CD1c-positive myeloid dendritic cell (primary cell): Measurements from ENCODE around the gene HSPB6.
A peak's percentile ranks its signal among the peaks of the same experiment; 100 is the strongest.
"Not testable (repeated sequence)": the region's sequence is repeated elsewhere in the genome, so short reads cannot be mapped to it uniquely, and the experiment has no call there.

ENCODE experiments used
- DNase-seq: peaks from one replicate; pipeline ENCODE4 v3.0.0-alpha.2; 2016; ENCODE audit errors: extremely low spot score

Gene HSPB6

DNA sequence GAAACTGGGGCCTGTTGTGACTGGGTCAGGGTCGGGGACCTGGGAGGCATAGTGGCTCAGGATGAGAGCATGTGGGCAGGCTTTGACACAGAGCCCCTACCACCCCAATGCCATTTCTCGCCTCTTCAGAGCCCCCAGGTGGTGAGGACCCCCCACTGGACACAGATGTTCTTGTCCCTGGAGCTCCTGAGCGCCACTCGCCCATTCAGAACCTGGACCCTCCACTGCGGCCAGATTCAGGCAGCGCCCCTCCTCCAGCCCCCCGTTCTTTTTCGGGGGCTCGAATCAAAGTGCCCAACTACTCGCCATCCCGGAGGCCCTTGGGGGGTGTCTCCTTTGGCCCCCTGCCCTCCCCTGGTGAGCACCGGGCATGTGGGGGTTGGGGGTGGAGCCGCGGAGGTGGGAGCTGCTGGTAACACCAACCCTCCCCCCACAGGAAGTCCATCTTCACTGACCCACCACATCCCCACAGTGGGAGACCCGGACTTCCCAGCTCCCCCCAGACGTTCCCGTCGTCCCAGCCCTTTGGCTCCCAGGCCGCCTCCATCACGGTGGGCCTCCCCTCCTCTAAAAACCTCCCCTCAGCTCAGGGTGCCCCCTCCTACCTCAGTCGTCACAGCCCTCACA lies 24.9 kb downstream of the HSPB6 start:
- no peak for DNase-seq

DNA sequence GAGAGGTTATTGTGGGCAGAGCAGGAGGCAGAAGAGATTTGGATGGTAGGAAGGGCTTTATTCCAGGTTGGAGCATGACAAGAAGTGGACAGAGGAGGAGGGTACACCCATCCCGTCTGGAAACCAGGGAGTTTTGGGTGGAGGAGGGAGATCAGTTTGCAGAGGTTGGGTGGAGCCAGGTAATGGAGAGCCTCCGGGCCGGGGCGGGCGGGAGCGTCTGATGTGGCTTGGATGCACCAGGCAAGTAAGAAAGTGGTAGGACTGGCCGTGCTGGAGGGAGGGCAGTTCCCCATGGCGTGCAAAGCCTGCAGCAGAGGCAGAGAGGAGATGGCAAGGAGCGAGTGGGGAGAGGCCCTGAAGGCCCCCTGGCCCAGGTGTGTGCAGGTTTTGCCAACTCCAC lies 25.5 kb downstream of the HSPB6 start:
- DNase-seq, result no peak

DNA sequence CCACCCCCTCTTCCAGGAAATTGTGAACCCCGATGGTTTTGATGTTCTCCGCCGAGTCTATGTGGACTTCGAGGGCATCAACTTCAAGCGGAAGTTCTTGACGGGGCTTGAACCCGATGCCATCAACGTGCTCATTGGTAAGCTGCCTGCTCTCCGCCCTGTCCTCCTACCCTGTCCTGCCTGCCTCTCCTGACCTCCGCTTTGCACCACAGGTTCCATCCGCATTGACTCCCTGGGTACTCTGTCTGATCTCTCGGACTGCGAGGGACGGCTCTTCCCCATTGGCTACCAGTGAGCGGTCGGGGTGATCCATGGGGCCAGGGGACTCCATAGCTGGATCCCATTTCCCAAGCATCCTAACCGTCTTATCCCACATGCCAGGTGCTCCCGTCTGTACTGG lies 26.5 kb downstream of the HSPB6 start:
- DNase-seq, result no peak

DNA sequence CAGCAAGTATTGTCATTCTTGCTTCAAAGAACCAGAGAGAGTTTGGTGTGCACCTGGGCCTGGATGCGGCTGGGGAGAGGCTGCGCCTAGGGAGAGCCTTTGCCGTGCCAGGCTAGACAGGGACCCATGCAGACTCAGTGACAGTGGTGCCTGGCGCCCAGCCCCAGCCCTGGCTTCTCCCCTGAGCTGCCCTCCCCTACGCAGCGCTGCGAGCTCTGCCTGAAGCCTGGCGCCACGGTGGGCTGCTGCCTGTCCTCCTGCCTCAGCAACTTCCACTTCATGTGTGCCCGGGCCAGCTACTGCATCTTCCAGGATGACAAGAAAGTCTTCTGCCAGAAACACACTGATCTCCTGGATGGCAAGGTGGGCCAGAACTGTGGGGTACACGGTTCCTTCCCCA lies 27.1 kb downstream of the HSPB6 start:
- DNase-seq, result no peak

DNA sequence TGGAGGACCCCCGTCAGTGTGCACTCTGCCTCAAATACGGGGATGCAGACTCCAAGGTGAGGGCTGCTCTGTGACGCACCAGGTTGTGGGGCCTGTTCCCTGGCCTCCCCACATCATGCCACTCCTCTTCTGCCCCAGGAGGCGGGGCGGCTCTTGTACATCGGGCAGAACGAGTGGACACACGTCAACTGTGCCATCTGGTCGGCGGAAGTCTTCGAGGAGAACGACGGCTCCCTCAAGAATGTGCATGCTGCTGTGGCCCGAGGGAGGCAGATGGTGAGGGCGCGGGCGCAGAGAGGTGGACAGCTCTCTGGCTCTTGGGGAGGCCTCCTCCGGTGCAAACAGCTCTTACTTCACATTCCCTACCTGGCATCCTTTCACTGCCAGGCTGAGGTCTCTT lies 27.8 kb downstream of the HSPB6 start:
- no peak for DNase-seq

DNA sequence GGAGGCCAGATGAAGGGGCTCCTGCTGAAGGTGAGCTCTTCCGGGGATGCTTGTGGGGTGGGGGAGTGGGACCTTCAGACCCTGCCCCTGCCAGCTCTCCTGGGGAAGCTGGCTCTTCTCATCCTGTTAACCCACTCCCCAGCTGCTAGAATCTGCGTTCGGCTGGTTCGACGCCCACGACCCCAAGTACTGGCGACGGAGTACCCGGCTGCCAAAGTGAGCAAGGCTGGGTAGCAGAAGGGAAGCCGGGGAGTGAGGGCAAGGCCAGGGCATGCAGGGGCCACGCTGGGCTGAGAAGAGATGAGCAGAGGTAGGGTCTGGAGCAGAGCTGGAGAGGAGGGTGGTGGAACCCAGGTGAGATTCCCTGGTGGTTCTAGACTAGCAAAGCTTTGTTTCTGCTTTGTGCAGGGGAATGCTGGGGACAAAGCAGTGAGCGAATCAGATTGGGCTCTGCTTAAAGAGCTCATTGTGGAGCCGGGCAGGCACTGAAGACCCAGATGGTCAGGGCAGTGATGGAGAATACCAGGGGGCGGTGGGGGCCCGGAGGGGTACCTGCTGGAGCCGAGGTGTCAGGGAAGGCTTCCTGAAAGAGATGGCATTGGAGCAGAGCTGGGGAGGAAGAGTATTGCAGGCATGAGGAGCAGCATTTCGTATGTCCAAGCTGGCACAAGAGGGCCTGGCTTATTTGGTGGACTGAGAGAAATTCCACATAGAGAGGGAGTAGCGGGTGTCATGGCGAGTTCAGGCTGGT lies 28.7 kb downstream of the HSPB6 start:
- no peak for DNase-seq

DNA sequence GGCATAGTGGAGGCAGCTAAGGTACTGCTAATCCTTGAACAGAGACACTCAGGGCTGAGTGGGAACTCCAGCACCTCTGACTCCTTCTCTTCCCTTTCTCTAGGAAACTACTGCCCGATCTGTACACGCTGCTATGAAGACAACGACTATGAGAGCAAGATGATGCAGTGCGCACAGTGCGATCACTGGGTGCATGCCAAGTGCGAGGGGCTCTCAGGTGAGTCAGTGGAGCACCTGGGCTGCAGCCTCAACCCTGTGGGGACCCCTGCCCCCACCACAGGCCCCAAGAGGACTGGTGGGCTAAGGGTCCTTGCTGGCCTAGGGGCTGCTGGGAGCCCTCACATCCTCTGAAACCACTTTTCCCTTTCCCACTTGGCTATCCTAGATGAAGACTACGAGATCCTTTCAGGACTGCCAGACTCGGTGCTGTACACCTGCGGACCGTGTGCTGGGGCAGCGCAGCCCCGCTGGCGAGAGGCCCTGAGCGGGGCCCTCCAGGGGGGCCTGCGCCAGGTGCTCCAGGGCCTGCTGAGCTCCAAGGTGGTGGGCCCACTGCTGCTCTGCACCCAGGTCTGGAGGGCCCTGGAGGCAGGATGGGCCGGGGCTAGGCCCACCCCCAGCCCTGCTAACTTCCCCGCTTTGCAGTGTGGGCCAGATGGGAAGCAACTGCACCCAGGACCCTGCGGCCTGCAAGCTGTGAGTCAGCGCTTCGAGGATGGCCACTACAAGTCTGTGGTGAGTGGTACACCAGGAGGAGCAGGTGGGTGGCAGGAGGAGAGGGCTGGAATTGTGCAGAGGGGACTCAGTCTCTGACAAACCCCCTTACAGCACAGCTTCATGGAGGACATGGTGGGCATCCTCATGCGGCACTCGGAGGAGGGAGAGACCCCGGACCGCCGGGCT lies 29.5 kb downstream of the HSPB6 start:
- no peak for DNase-seq

DNA sequence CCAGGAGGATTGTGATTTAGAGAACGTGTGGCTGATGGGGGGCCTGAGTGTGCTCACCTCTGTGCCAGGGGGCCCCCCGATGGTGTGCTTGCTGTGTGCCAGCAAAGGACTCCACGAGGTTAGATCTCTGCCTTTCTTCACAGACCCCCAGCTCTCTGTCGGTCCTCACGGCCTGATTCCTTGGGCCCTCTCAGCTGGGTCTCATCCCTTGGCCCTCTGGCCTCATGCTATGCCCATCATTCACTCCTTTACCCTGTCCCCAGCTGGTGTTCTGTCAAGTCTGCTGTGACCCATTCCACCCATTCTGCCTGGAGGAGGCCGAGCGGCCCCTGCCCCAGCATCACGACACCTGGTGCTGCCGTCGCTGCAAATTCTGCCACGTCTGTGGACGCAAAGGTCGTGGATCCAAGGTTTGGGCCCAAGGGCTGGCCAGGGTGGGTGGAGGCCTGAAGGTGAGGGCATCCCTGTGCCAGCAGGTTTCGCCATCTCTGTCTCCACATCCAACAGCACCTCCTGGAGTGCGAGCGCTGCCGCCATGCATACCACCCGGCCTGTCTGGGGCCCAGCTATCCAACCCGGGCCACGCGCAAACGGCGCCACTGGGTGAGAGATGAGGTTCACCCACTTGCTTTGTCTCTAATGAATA lies 31.5 kb downstream of the HSPB6 start:
- DNase-seq, result no peak

DNA sequence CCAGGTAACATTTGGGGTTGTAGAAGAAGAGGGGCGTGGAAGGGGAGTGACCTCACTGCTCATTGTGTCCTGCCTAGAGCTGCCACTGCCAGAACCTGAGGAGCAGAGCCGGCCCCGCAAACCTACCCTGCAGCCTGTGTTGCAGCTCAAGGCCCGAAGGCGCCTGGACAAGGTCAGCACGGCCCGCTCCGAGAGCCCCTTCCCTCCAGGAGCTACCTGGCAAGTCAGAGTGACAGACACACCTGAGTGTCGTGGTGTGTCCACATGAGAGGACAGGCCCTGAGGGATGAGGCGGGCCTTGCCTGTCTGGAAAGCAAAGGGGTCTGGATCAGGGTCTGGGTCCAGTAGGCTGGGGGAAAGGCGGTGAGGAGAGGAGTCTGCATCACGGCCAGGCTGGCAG lies 32.3 kb downstream of the HSPB6 start:
- DNase-seq, result no peak

DNA sequence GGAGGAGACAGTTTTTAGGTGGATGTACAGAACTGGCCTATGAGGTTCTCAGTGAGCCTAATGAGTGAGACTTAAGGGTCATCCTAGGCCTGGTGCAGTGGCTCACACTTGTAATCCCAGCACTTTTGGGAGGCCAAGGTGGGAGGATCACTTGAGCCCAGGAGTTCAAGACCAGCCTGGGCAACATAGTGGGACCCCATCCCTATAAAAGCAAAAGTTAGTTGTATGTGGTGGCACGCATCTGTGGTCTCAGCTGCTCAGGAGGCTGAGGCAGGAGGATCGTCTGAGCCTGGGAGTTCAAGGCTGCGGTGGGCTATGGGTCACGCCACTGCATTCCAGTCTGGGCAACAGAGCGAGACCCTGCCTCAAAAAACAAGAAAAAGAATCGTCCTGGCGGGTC lies 32.7 kb downstream of the HSPB6 start:
- DNase-seq, result not testable (repeated sequence)

DNA sequence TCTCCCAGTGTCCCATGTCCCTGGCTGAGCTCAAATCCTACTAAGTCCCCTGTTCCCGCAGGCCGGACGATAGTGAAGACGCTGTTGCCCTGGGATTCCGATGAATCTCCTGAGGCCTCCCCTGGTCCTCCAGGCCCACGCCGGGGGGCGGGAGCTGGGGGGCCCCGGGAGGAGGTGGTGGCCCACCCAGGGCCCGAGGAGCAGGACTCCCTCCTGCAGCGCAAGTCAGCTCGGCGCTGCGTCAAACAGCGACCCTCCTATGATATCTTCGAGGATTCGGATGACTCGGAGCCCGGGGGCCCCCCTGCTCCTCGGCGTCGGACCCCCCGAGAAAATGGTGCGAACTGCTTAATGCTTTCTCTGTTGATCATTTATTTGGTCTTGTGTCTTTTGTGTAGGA lies 33.2 kb downstream of the HSPB6 start:
- no peak for DNase-seq

DNA sequence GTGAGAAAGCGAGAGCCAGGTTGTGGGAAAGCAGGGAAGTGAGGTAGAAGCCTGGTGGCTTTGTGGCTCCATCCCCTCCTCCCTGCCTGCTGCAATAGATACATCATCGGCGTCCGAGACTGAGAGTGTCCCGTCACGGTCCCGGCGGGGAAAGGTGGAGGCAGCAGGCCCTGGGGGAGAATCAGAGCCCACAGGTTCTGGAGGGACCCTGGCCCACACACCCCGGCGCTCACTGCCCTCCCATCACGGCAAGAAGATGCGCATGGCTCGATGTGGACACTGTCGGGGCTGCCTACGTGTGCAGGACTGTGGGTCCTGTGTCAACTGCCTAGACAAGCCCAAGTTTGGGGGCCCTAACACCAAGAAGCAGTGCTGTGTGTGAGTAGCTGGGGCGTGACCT lies 33.9 kb downstream of the HSPB6 start:
- DNase-seq, result no peak

DNA sequence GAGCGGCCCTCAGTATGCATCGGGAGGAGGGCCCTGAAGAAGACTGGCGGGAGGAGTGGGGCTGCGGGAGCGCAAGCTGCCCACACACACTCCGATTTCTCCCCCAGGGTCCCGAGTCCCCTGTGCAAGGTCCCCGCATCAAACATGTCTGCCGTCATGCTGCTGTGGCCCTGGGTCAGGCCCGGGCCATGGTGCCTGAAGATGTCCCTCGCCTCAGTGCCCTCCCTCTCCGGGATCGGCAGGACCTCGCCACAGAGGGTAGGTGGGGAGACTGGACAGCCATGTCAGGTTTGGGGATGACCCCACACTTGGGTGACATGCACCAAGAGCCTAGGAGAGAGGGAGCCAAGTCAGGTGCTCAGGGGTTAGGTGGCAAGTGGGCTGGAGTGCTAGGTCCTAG lies 34.4 kb downstream of the HSPB6 start:
- no peak for DNase-seq

DNA sequence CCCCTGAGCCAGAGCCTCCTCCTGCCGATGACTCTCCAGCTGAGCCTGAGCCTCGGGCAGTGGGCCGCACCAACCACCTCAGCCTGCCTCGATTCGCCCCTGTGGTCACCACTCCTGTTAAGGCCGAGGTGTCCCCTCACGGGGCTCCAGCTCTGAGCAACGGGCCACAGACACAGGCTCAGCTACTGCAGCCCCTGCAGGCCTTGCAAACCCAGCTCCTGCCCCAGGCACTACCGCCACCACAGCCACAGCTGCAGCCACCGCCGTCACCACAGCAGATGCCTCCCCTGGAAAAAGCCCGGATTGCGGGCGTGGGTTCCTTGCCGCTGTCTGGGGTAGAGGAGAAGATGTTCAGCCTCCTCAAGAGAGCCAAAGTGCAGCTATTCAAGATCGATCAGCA lies 35.5 kb downstream of the HSPB6 start:
- DNase-seq, result no peak

DNA sequence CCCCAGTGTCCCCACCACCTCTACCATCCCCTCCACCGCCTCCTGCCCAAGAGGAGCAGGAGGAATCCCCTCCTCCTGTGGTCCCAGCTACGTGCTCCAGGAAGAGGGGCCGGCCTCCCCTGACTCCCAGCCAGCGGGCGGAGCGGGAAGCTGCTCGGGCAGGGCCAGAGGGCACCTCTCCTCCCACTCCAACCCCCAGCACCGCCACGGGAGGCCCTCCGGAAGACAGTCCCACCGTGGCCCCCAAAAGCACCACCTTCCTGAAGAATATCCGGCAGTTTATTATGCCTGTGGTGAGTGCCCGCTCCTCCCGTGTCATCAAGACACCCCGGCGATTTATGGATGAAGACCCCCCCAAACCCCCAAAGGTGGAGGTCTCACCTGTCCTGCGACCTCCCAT lies 36.2 kb downstream of the HSPB6 start:
- no peak for DNase-seq

DNA sequence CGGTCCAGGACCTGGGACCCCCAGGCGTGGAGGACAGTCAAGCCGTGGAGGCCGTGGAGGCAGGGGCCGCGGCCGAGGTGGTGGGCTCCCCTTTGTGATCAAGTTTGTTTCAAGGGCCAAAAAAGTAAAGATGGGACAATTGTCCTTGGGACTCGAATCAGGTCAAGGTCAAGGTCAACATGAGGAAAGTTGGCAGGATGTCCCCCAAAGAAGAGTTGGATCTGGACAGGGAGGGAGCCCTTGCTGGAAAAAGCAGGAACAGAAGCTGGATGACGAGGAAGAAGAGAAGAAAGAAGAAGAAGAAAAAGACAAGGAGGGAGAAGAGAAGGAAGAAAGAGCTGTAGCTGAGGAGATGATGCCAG lies 36.7 kb downstream of the HSPB6 start:
- DNase-seq, result no peak

DNA sequence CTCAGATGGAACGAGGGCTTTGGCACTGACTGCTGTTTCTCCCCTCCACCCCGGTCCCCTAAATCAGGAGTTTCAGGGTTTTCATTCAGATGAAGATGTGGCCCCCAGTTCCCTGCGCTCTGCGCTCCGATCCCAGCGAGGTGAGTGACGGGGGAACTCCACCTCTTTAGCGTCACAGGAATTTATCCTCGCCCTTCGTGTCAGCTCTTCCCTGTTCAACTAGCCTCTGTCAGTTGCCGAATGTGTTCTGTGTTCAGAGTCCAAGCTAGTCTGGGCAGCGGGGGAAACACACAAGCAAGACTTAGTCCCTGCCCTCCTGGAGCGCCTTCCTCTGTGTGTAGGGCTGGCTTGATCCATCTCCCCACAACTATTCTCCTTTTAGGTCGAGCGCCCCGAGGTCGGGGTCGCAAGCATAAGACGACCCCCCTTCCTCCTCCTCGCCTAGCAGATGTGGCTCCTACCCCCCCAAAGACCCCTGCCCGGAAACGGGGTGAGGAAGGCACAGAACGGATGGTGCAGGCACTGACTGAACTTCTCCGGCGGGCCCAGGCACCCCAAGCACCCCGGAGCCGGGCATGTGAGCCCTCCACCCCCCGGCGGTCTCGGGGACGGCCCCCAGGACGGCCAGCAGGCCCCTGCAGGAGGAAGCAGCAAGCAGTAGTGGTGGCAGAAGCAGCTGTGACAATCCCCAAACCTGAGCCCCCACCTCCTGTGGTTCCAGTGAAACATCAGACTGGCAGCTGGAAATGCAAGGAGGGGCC lies 37.2 kb downstream of the HSPB6 start:
- no peak for DNase-seq

DNA sequence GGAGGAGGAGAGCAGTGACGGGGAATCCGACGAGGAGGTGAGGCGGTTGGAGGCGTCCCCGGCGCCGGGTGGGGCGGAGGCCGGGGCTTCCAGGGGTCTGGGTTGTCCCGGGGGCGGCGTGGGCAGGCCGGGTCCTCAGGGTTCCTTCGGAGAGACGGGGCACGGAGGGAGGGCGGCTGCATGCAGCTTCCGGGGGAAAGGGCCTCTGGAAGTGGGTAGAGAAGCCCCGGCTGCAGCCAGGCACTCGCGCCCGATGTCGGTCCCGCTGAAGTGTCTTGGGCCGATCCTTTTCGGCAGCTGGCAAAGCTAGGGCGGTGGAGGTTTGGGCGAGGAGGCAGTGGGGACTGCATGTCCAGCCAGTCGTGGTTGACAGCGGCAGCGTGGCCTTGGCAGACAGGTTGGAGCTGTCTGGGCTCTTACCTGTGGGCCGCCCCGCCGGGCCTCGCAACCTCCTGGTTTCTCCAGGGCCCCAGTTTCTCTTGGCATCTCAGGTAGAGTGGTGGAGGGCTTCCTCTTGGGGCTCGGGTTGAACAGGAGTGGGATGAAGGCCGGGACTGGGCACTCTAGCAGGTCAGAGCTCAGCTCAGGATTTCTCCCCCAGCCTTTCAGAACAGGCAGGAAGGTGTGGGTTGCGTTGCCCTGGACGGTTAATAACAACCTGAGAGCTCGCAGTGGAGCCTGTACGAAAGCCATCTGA lies 38.3 kb downstream of the HSPB6 start:
- peak; percentile 33 for DNase-seq

DNA sequence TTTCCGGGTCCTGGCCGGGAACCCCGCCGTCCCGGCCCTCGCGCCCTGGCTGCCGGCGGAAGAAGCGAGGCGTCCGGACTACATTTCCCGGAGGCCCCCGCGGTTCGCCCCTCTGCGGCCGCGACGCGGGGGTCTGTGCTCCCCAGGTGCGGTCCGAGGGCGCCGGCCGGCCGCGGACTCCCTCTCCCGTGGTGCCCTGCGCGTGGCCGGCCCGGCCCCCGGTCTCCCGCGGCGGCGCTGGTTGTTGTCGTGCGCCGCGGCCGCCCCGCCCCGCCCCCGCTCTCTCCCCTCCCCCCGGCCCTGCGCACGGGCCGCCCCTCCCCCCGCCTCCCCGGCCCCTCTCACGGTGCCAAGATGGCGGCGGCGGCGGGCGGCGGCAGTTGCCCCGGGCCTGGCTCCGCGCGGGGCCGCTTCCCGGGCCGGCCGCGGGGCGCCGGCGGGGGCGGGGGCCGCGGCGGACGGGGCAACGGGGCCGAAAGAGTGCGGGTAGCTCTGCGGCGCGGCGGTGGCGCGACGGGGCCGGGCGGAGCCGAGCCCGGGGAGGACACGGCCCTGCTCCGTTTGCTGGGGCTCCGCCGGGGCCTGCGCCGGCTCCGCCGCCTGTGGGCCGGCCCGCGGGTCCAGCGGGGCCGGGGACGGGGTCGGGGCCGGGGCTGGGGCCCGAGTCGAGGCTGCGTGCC lies 39.0 kb downstream of the HSPB6 start, which contains the start of gene KMT2B:
Gene KMT2B, plus strand, starts transcription at position 339 of the 680 bp plus-strand sequence. Its CDS starts 16 bp downstream, at position 355.
- no peak for DNase-seq
